HepG2 (cell line): Measurements from ENCODE around the gene BMF. TPM values are rescaled to one million over a fixed set of nuclear protein-coding genes. Genes with fewer than 3 reads are reported as not detected.

ENCODE experiments used
- ATRX ChIP-seq: sonication (generic); formaldehyde crosslinking; IDR thresholded peaks from 2 replicates; pipeline ENCODE4 v1.4.0; 2020; ENCODE audit warnings: missing genetic modification reagents, borderline replicate concordance
- HNF1B ChIP-seq: sonication (generic); formaldehyde crosslinking; IDR thresholded peaks from 2 replicates; pipeline ENCODE4 v1.5.1; 2020; ENCODE audit warnings: mild to moderate bottlenecking, moderate library complexity, missing genetic modification reagents
- JUNB ChIP-seq: sonication (generic); formaldehyde crosslinking; IDR thresholded peaks from 2 replicates; pipeline ENCODE4 v1.8.0; 2022; ENCODE audit warnings: missing genetic modification reagents, mild to moderate bottlenecking, borderline replicate concordance
- NCOR1 ChIP-seq: fragments of 200-600 bp; sonication (generic); IDR thresholded peaks from 2 replicates; pipeline ENCODE4 v1.7.0; 2017; ENCODE audit warnings: antibody characterized with exemption, low read length, borderline replicate concordance
- NR2F6 ChIP-seq, 2 experiments: IDR thresholded peaks; 2 replicates each; pipeline ENCODE4 v1.6.1; 2016; ENCODE audit warnings: antibody characterized with exemption in 1 of 2, mild to moderate bottlenecking in 1 of 2
- RFXANK ChIP-seq: IDR thresholded peaks from 2 replicates; pipeline ENCODE4 v1.6.1; 2016
- TRAFD1 ChIP-seq: sonication (generic); formaldehyde crosslinking; IDR thresholded peaks from 2 replicates; pipeline ENCODE4 v1.5.1; 2020; ENCODE audit warnings: missing genetic modification reagents, mild to moderate bottlenecking, borderline replicate concordance
- ZNF558 ChIP-seq: sonication (generic); formaldehyde crosslinking; IDR thresholded peaks from 2 replicates; pipeline ENCODE4 v1.9.0; 2022; ENCODE audit warnings: mild to moderate bottlenecking, missing genetic modification reagents, borderline replicate concordance
- ZNF564 ChIP-seq: sonication (generic); formaldehyde crosslinking; IDR thresholded peaks from 2 replicates; pipeline ENCODE4 v1.8.1; 2023; ENCODE audit warnings: mild to moderate bottlenecking, missing genetic modification reagents
- ZNF644 ChIP-seq: IDR thresholded peaks from 2 replicates; pipeline ENCODE4 v1.6.1; 2016; ENCODE audit warnings: low read depth
- polyA plus RNA-seq, 8 experiments: library from polyadenylated mRNA; depleted of rRNA in 3 of 8; stranded (reverse) in 7 of 8; unstranded in 1 of 8; fragments of >200 nt; fragmentation: Illumina TruSeq in 4 of 8; extraction: Trizol in 4 of 8; gene quantifications; 2 replicates each; pipeline versions ENCODE4 v1.2.1 to v1.2.3, GENCODE V29; 2011 to 2016; ENCODE audit warnings: low read depth in 4 of 8, missing spikeins in 1 of 8, mixed read lengths in 1 of 8; ENCODE audit not compliant: insufficient read depth in 1 of 8
- total RNA-seq, 5 experiments: library from RNA; depleted of rRNA; stranded (reverse); fragments of >200 nt; fragmentation: Illumina TruSeq; extraction: Trizol; gene quantifications; 2 replicates each; pipeline ENCODE4 v1.2.3, GENCODE V29; 2016; ENCODE audit warnings: low read depth in 1 of 5
- TF ChIP-seq, protein P1 (sequence below): sonication (generic); formaldehyde crosslinking; IDR thresholded peaks from 2 replicates; pipeline ENCODE4; 2020; ENCODE audit warnings: missing genetic modification reagents, mild to moderate bottlenecking, borderline replicate concordance
- TF ChIP-seq, protein P2 (sequence below): sonication (generic); formaldehyde crosslinking; IDR thresholded peaks from 2 replicates; pipeline ENCODE4 v1.4.0; 2020; ENCODE audit warnings: missing genetic modification reagents
- TF ChIP-seq, protein P3 (sequence below): sonication (generic); formaldehyde crosslinking; IDR thresholded peaks from 2 replicates; pipeline ENCODE4 v1.4.0; 2020; ENCODE audit warnings: missing genetic modification reagents, borderline replicate concordance

BMF gene
- total and polyA plus RNA-seq, 2 of the 13 experiments (the other 11 are each of a cell fraction or from before 2014, with no cell fraction given) = 8.7 to 15.9 TPM

GRCh38 chr15:40098489-40099261 is 10.0 kb downstream of the BMF start (continued):
- TF ChIP-seq, protein P1, sequence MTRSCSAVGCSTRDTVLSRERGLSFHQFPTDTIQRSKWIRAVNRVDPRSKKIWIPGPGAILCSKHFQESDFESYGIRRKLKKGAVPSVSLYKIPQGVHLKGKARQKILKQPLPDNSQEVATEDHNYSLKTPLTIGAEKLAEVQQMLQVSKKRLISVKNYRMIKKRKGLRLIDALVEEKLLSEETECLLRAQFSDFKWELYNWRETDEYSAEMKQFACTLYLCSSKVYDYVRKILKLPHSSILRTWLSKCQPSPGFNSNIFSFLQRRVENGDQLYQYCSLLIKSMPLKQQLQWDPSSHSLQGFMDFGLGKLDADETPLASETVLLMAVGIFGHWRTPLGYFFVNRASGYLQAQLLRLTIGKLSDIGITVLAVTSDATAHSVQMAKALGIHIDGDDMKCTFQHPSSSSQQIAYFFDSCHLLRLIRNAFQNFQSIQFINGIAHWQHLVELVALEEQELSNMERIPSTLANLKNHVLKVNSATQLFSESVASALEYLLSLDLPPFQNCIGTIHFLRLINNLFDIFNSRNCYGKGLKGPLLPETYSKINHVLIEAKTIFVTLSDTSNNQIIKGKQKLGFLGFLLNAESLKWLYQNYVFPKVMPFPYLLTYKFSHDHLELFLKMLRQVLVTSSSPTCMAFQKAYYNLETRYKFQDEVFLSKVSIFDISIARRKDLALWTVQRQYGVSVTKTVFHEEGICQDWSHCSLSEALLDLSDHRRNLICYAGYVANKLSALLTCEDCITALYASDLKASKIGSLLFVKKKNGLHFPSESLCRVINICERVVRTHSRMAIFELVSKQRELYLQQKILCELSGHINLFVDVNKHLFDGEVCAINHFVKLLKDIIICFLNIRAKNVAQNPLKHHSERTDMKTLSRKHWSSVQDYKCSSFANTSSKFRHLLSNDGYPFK (CRISPR knock-in tag) = 0 out of 2 replicates have a peak, but pooled peaks have one; percentile 43
- TF ChIP-seq ZNF558 (CRISPR knock-in tag) (no peak), HNF1B (CRISPR knock-in tag) (peak; percentile 82), ZNF564 (no peak), TRAFD1 (CRISPR knock-in tag) (no peak), ZNF644 (CRISPR knock-in tag) (peak; percentile 74; the same call in 1 of the 2 replicates), JUNB (CRISPR knock-in tag) (peak; percentile 96), RFXANK (no peak), NR2F6 (IDR thresholded peaks at IDR 0.05) (peak; percentile 84), NR2F6 (CRISPR knock-in tag; IDR thresholded peaks at IDR 0.05) (peak; percentile 86), NCOR1 (peak; percentile 93; the same call in 1 of the 2 replicates), ATRX (CRISPR knock-in tag) (no peak)
- TF ChIP-seq, protein P2, sequence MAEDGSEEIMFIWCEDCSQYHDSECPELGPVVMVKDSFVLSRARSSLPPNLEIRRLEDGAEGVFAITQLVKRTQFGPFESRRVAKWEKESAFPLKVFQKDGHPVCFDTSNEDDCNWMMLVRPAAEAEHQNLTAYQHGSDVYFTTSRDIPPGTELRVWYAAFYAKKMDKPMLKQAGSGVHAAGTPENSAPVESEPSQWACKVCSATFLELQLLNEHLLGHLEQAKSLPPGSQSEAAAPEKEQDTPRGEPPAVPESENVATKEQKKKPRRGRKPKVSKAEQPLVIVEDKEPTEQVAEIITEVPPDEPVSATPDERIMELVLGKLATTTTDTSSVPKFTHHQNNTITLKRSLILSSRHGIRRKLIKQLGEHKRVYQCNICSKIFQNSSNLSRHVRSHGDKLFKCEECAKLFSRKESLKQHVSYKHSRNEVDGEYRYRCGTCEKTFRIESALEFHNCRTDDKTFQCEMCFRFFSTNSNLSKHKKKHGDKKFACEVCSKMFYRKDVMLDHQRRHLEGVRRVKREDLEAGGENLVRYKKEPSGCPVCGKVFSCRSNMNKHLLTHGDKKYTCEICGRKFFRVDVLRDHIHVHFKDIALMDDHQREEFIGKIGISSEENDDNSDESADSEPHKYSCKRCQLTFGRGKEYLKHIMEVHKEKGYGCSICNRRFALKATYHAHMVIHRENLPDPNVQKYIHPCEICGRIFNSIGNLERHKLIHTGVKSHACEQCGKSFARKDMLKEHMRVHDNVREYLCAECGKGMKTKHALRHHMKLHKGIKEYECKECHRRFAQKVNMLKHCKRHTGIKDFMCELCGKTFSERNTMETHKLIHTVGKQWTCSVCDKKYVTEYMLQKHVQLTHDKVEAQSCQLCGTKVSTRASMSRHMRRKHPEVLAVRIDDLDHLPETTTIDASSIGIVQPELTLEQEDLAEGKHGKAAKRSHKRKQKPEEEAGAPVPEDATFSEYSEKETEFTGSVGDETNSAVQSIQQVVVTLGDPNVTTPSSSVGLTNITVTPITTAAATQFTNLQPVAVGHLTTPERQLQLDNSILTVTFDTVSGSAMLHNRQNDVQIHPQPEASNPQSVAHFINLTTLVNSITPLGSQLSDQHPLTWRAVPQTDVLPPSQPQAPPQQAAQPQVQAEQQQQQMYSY (CRISPR knock-in tag) = no peak
- TF ChIP-seq, protein P3, sequence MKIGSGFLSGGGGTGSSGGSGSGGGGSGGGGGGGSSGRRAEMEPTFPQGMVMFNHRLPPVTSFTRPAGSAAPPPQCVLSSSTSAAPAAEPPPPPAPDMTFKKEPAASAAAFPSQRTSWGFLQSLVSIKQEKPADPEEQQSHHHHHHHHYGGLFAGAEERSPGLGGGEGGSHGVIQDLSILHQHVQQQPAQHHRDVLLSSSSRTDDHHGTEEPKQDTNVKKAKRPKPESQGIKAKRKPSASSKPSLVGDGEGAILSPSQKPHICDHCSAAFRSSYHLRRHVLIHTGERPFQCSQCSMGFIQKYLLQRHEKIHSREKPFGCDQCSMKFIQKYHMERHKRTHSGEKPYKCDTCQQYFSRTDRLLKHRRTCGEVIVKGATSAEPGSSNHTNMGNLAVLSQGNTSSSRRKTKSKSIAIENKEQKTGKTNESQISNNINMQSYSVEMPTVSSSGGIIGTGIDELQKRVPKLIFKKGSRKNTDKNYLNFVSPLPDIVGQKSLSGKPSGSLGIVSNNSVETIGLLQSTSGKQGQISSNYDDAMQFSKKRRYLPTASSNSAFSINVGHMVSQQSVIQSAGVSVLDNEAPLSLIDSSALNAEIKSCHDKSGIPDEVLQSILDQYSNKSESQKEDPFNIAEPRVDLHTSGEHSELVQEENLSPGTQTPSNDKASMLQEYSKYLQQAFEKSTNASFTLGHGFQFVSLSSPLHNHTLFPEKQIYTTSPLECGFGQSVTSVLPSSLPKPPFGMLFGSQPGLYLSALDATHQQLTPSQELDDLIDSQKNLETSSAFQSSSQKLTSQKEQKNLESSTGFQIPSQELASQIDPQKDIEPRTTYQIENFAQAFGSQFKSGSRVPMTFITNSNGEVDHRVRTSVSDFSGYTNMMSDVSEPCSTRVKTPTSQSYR (CRISPR knock-in tag) = peak; percentile 91
